Stimulated activated CD8-positive, alpha-beta memory T cell treated with anti-CD3 and anti-CD28 coated beads, Interleukin-4, amount 100 ng/mL, for 48 hours (primary cell): Measurements from ENCODE around the gene CADPS.

Source experiments
- DNase-seq: peaks from one replicate; pipeline ENCODE4 v3.0.0-alpha.2; 2020

The CADPS gene

GRCh38 chr3:62548528-62549205, 326.5 kb downstream of the CADPS start:
- DNase-seq, result no peak

- no peak for DNase-seq
Observed at GRCh38 chr3:62546266-62546665, 328.9 kb downstream of the CADPS start.

DNA sequence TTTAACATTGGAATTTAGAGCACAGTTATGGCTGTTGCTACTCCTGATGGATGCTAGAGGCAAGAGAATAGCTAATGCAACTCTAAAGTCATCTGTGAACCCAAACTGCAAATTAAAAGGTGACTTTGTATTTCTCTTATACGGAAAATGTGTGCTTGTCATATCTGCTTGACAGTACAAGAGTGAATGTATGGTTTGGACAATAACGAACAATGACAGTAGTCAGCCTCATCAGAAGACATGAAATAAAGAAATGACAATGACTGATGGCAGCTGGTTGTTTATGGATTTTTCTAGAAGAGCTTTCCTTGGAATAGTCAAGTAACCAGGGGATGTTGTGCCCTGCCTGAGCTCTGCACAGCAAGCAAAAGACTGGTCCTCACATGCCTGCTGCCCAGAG, 333.0 kb downstream of the CADPS start:
- DNase-seq, result no peak

DNA sequence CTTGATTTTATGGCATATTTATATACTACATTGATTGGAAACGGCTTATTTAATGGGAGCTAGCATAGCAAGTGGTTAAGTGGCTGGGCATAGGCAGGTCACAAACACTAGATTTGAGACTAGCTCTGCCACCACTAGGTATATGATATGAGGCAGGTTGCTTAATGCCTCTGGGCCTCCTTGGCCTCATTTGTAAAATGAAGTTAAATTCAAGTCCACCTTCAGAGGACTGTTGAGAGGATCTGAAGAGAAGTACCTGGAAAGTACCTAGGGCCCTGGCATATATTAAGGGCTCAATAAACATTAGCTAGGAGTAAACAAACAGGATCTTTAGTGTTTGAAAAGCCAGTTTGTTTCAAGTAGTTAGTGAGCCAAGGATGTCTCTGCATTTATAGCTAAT, 335.5 kb downstream of the CADPS start:
- DNase-seq, result no peak

DNA sequence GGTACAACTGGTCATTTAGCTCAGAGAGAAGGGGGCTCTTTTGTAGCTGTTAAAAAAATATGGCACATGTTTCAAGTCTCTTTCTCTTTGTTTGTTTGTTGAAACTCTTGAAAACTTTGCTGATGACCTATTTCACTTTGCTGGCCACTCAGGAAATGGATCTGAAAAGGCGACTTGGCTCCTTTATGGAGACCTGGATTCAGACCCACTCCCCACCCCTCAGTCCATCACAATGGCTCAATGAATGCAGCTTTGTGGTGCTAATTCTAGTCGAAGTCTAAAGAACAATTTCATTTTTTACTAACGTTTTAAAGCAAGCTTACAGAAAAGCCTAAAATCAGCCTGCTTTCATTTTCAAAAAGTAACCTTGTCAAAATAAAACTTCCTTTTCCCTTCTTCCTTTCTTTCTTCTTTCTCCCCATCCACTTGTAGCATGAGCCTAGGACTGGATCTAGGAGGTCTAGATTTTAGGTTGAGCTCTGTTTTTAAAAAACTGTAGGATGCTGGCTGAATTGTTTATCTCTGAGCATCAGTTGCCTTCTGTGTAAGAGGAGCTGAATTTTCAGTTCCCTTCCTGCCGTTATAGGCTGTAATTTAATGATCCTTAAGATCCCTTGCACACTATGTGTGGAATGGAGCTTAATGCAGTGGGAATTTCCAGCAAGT, 336.4 kb downstream of the CADPS start:
- DNase-seq, result no peak

DNA sequence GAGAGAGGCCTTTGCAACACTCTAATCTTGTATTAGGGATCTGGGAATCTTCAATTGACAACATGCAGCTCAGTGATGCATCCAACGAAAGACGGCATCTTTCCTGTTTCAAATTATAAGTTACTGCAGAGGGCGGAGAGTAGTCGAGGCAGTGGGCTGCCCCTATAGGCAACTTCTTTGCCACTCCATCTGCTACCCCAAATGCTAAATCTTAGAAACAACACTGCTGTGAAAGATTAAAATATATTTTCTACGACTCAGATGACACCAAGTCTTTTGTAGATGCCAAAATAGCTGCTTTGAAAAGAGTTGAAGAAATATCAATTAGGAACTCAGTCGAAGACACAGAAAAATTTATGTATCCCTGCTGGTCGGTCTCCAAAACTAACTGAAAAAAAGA, 340.9 kb downstream of the CADPS start:
- no peak for DNase-seq

GRCh38 chr3:62532796-62533195, 342.4 kb downstream of the CADPS start:
- DNase-seq, result no peak

GRCh38 chr3:62531981-62532380, 343.2 kb downstream of the CADPS start:
- DNase-seq, result no peak

- DNase-seq, result no peak
Observed at GRCh38 chr3:62531493-62531892, 343.7 kb downstream of the CADPS start.

DNA sequence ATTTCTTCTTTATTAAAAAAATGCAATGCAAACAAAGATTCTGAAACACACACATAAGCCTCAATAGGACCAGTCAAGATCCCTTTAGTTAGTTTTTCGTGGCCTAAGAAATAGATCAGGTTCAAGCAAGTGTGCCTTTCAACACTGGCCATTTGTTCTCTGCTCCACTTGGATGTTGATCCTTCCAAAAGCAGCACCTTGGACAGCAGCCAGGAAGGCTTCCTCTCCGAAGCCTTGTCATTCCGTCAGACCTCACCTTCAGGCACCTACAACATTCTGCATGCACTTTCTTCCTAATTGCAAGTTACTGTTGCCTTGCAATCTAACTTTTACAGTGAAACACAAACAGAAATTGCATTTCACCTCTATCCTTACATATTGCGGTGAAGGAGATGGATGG, 346.0 kb downstream of the CADPS start:
- peak; percentile 35 for DNase-seq

DNA sequence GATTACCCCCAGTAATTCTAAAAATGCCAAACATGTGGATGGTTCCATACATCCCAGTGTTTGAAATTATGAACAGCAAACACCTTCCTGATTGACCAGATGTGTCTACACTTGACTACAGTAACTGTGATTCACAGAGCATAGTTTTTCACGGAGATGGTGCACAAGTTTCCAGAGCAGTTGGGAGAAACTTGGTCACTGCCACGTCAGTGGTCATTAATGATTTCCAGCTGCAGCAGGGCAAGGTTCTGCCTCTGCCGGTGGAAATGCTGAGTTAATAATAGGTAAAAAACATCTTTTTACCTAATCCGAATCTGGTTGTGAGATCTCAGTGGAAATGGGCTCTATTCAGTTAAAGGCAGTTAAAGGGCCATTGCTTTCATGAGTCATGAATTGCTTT, 347.7 kb downstream of the CADPS start:
- DNase-seq, result no peak

DNA sequence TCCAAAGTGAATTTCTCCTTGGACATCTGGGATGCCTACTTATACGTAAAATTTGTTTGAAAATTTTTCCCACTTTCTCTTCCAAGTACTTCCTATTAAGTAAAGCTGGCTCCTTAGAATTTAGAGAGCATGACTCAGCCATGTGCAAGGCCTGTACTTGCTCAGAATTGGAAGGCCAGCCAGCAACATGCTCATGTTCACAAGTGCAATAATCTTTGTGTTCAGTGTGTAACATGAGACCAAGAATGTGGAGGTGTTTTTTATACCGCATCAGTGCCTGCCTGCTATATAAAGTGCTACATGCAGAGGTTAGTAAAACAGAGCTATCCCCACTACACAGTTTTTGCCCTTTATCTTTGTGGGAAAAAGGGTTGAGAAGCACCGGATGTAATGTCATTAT, 349.9 kb downstream of the CADPS start:
- DNase-seq, result no peak

- DNase-seq, result no peak
Observed at GRCh38 chr3:62523672-62524071, 351.5 kb downstream of the CADPS start.

DNA sequence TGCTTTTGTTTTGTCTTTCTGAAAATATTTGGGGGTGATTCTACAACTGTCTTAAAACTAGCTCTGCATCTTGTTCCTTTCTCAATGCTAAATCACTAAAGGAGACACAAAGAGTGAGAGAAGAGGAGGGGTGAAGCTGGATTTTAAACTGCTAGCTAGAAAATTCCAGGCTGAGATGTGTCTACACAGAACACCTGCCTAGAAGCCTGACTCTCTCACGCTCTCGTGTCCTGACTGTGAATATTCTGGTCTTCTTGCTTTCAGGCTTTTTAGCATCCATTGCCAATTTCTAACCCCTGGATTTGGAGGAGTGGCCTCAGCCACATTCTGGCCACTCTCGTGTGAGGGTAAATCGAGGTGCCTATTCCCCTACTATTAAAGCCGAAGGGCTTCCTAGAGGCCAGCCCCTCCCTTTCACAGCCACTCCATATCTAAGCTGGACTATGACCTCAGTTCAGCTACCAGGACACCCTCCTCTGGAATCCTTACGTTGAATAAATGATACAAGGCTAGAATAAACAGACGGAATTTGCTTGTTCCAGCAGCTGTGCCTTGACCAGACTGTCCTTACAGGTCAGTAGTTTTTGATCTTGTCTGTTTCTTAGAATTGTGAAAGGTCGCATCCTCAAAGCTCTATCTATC, 353.6 kb downstream of the CADPS start:
- no peak for DNase-seq

DNA sequence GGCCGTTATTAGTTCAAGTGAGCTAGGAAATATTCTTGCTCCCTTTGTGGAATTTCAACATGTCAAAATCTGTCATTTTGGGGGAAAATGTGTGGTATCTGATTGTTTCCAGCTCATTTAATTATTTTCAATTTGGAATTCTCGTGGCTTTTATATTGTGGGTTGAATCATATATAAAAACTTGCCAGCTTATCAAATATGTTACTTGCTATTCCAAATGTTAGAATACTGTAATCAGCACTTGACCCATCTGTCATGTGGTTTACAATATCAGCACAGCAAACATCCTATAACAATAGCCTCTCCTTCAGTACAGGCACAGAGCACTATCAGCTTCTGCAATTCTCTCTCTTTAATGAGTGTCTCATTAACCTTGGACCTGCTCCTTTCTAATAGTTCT, 371.7 kb downstream of the CADPS start:
- no peak for DNase-seq

DNA sequence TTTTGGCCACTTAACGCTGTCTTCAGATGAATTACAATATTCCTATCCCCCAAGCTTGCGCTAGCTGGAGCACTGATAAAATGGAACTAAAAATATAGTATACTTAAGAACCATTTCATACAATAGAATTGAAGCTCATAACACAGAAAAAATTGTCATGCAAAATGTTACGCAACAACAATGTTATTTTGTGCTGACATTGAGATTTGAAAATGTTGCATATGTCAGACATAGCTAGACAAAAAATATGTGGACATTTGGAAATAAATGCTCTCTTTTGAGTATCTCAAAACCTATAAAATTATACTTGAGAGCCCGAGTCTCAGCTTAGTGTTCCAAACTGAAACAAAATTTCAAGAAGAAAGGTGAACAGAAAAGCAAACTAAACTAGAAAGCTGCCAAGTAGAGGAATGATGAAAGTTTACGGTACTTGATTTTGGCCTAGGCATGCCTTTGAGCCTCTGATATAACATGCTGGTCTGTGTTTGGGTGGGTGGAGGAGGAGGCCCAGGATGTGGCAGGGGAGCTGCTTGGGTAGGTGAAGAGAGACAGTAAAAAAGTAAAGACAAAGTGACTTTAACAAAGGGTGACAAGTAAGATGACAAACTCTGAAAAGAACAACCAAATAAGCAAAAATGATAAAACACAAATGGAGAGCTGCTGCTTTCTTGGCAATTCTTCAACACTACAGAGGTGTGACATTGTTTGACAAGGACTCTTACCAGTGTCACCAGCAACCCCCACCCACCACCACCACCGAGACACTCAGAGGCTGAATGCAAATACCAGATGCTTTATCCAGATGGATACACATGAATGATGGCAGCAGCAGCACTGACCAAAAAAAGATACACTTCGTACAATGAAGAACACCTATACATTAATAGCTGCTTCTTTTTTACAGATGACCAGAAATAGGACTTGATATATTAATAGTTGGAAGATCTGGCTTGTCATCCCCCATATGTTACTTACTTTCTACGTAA, 372.6 kb downstream of the CADPS start:
- no peak for DNase-seq

DNA sequence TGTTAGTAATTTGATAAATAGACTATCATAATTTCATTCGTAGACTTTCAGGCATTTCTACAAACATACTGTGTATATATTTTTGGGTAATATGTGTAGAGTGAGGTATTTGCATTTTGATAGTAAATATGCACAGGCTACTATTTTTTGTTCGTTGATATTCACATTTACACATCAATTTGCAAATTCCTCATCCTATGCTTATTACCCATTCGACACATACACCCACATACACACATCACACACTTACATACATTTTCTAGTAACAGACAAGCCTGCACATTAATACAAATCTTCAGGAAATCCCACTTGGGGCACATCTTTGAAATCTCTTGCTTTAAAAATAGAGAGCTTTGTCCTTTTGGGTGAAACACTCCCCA, 373.9 kb downstream of the CADPS start:
- DNase-seq, result no peak

DNA sequence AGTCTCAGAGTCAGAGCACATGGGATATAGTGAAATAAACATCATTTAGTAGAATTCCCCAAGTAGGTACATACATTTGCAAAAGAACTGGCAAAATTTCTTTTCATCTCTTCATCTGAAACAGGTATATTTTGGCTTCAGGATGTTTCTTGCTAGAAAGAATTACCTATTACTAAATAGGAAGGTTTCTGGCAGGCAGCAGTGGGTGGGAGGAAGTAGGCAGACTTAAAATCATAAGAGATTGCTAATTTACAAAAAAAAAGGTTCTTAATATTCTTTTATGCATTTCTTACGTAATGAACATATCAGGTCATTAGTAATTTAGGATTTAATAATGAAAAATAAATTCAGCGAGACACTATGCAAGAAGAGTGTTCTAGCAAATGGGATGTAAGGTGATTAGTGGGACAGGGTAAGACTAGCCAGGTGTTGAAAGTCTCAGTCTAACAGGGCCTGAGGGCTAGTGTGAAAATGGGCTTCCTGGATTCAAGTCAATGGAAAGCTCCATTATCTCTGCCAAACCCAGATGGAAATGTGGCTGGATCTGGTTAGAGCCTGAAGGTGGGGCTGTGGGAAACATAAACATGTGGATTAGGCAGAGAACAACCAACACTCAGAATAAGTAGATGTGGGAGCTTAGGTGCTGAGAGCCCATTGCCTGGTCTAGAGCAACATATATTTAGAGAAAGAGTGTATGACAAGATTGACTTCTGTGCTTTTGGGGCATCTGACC, 374.5 kb downstream of the CADPS start:
- no peak for DNase-seq

DNA sequence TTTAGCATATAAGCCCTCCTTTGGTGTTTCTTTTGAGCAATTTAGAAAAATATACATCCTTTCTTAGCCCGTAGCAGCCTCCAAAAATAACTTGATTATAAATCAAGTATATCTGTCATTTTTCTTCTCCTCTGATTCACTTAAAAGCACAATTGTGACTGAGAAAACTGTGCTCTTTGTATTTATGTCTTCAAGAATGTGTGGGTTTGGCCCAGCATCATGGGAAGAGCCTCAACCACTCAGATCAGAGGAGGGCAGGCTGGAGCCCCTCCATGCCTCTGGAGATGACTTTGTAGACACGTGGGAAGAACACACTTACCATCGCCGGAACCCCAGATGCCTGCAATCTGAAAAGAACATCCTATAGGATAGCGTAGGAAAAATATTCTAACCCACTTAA, 378.1 kb downstream of the CADPS start:
- DNase-seq, result no peak

DNA sequence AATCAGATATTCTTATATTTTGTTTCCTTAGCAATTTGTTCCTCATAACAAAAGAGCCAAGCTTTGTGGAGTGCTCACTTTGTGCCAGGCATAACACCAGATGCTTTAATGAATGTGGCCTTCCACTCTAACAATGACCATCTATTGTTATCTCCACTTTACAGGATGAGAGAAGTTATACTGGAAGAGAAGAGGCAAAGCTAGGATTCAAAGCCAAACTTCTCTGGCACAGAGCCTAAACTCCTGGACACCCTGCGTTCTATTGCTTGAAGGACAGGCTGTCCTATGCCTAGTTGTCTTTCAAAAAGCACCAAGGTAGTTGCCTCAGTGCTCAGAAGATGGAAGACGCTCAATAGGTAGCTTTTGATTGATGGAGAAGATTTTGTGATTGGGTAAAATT, 378.7 kb downstream of the CADPS start:
- no peak for DNase-seq

DNA sequence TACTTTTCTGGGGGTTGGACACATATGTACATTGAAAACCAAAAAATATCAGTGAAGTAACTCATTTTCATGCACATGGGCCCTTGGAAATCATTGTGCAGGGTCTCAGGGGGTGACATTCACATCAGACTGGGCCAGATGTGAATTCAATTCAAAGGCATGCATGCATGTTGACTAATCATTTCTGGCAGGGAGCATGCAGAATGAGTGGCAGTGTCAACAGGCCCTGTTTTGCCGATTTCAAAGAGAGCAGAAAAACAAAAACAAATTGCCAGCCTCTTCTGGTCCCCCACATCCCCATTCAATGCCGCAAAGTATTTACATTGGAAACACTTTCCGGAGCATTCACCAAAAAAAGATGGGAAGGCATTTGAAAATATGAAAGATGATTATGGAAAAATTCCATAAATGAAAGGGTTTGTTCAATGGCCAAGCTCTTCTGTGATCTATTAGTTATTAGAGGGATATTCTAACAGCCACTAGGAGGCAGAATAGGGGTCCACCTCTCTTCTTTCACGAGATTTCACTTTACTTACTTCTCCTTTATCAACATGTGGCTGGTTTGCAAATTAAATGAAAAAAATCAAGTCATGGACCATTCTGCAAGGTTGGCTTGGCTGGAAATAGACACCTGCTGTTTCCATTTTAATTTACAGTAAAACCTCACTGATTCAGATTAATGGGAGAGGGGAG, 382.0 kb downstream of the CADPS start:
- DNase-seq, result no peak

DNA sequence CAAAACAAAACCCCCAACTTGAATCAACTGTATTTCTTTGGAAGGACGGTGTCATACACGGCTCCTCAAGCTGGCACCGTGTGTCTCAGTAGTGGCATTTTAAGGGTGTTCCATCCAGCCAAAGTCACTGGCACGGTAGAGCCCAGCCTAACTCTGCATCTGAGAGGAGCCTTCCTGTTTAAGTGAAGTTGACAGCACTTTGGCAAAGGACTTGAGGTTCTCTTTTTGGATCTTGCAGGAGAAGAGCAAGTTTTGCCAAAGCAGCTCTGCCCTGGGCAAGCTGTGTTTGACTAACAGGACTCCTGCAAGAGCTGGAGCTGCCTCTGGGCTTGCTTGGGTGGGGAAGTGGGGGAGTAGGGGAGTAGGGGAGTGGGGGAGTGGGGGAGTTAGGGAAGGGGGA, 392.3 kb downstream of the CADPS start:
- no peak for DNase-seq
